Right lobe of liver (tissue), 4 donors: ENCODE results near the gene MLST8.

Source experiments
- POLR2A ChIP-seq: fragments of 450-650 bp; IDR thresholded peaks from one replicate; pipeline ENCODE4 v1.6.1; 2017; ENCODE audit warnings: antibody characterized with exemption, mild to moderate bottlenecking
- TF ChIP-seq, protein P1 (sequence below), 4 donors: fragments of 200-600 bp in 3 of 4; fragments of 450-650 bp in 1 of 4; IDR thresholded peaks; one replicate each; pipeline versions ENCODE4 v1.5.1 to v1.8.0; 2016 to 2022; ENCODE audit warnings: antibody characterized with exemption in 4 of 4, mild to moderate bottlenecking in 2 of 4
- donor health status: DM: no; HTN: no; CAD: no.
- donor health status: DM: no; HTN: no; CAD: no.
- donor health status: DM: no; HTN: yes; CAD: no.

DNA sequence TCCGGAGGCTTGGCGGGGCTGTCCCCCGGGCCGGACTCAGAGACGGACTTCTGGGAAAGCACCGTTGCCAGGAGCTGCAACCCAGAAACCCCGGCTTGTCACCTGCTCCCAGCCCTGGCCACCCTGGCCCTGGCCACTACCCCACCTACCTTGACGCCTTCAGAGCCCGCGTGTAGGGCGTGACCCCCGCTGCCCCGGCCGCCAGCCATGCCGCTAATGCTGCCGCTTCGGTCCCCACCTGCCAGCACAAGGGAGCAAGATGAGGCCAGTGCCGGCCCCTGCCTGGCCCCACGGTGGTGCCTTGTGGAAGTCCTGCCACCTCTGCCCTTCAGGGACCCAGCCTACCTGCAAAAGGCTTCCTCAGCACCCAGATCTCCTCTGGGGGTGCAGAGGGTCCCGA is 20.3 kb upstream of the MLST8 start:
- no peak for TF ChIP-seq POLR2A
- TF ChIP-seq, protein P1, sequence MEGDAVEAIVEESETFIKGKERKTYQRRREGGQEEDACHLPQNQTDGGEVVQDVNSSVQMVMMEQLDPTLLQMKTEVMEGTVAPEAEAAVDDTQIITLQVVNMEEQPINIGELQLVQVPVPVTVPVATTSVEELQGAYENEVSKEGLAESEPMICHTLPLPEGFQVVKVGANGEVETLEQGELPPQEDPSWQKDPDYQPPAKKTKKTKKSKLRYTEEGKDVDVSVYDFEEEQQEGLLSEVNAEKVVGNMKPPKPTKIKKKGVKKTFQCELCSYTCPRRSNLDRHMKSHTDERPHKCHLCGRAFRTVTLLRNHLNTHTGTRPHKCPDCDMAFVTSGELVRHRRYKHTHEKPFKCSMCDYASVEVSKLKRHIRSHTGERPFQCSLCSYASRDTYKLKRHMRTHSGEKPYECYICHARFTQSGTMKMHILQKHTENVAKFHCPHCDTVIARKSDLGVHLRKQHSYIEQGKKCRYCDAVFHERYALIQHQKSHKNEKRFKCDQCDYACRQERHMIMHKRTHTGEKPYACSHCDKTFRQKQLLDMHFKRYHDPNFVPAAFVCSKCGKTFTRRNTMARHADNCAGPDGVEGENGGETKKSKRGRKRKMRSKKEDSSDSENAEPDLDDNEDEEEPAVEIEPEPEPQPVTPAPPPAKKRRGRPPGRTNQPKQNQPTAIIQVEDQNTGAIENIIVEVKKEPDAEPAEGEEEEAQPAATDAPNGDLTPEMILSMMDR (IDR thresholded peaks at IDR 0.05) = no peak
